ENCODE results near the gene S100G. TPM values are rescaled to one million over a fixed set of nuclear protein-coding genes. Genes with fewer than 3 reads are reported as not detected.

The S100G gene
- total and polyA plus RNA-seq, 10 donors, result not detected

GRCh38 chrX:16671005-16671404 is 21.0 kb downstream of the S100G start:
- peaks cover 0 to 4% (median 0%) of the 10 kb centered on the region in 7 donors for H3K27me3 ChIP-seq (replicated peaks in 1 of 7)
- H3K36me3 ChIP-seq, result peaks cover 0 to 44% (median 0%) of the 10 kb centered on the region in 6 donors

GRCh38 chrX:16678689-16679088 is 28.7 kb downstream of the S100G start:
- Histone ChIP-seq H3K27ac (no peak overlapping the region), H3K36me3 (peaks cover 0 to 75% (median 13%) of the 10 kb centered on the region in 6 donors), H3K9me3 (no peaks in the 10 kb centered on the region), H3K4me1 (no peaks in the 10 kb centered on the region), H3K4me3 (no peak overlapping the region), H3K27me3 (replicated peaks in 1 of 7) (peaks cover 0 to 11% (median 0%) of the 10 kb centered on the region in 7 donors)
- intact Hi-C loops (cut with DNase I; ENCODE audit: low total_unique reads), result no loop called here
- DNase-seq, result no peak
- TF ChIP-seq POLR2A (IDR thresholded peaks at IDR 0.05), result no peak
- no peak for TF ChIP-seq CTCF (IDR thresholded peaks at IDR 0.05 in 8 of 11, conservative IDR thresholded peaks at IDR 0.05 in 3 of 11)
- TF ChIP-seq POLR2AphosphoS5 (IDR thresholded peaks at IDR 0.05), result no peak
- 76 to 90% (median 88%) methylated on average over 11 of the region's 11 CpGs for WGBS, 5 donors

More at GRCh38 chrX:16671005-16671404, 21.0 kb downstream of the S100G start:
- no peaks in the 10 kb centered on the region for H3K9me3 ChIP-seq
- intact Hi-C loops (cut with DNase I; ENCODE audit: low total_unique reads), result no loop called here
- H3K27ac ChIP-seq, result no peak overlapping the region
- TF ChIP-seq CTCF (IDR thresholded peaks at IDR 0.05 in 8 of 11, conservative IDR thresholded peaks at IDR 0.05 in 3 of 11), result peak in 1 of 11 experiments; percentile 25
- TF ChIP-seq POLR2A (IDR thresholded peaks at IDR 0.05), result no peak
- no peak for TF ChIP-seq POLR2AphosphoS5 (IDR thresholded peaks at IDR 0.05)
- H3K4me1 ChIP-seq, result no peaks in the 10 kb centered on the region
- no peak for DNase-seq
- no peak overlapping the region for H3K4me3 ChIP-seq

- no peak overlapping the region for H3K27ac ChIP-seq
- H3K9me3 ChIP-seq, result no peaks in the 10 kb centered on the region
- 85 to 96% (median 93%) methylated on average over 7 of the region's 7 CpGs for WGBS, 5 donors
- intact Hi-C loops (cut with DNase I; ENCODE audit: low total_unique reads), result no loop called here
- DNase-seq, result no peak
- no peaks in the 10 kb centered on the region for H3K4me1 ChIP-seq
- H3K4me3 ChIP-seq, result no peak overlapping the region
- H3K27me3 ChIP-seq (replicated peaks in 1 of 7), result no peaks in the 10 kb centered on the region
- TF ChIP-seq POLR2AphosphoS5 (IDR thresholded peaks at IDR 0.05) (no peak), CTCF (IDR thresholded peaks at IDR 0.05 in 8 of 11, conservative IDR thresholded peaks at IDR 0.05 in 3 of 11) (no peak), POLR2A (IDR thresholded peaks at IDR 0.05) (no peak)
- H3K36me3 ChIP-seq, result peaks cover 0 to 85% (median 17%) of the 10 kb centered on the region in 6 donors
These were observed 33.2 kb downstream of the S100G start for GRCh38 chrX:16683007-16683664.

- no peak overlapping the region for H3K4me3 ChIP-seq
- peaks cover 0 to 67% (median 8%) of the 10 kb centered on the region in 6 donors for H3K36me3 ChIP-seq
- 90 to 97% (median 93%) methylated on average over 3 of the region's 3 CpGs for WGBS, 5 donors
- no peak for DNase-seq
- no peak overlapping the region for H3K27ac ChIP-seq
- TF ChIP-seq POLR2AphosphoS5 (IDR thresholded peaks at IDR 0.05) (no peak), POLR2A (IDR thresholded peaks at IDR 0.05) (no peak), CTCF (IDR thresholded peaks at IDR 0.05 in 8 of 11, conservative IDR thresholded peaks at IDR 0.05 in 3 of 11) (no peak)
- no peaks in the 10 kb centered on the region for H3K27me3 ChIP-seq (replicated peaks in 1 of 7)
- no peaks in the 10 kb centered on the region for H3K9me3 ChIP-seq
- intact Hi-C loops (cut with DNase I; ENCODE audit: low total_unique reads), result no loop called here
- no peaks in the 10 kb centered on the region for H3K4me1 ChIP-seq
These were observed 37.6 kb downstream of the S100G start for GRCh38 chrX:16687514-16687913.
